Endothelial cell (in vitro differentiated cells): ENCODE data around the gene MAP3K2. TPM values are rescaled to one million over a fixed set of nuclear protein-coding genes. Genes with fewer than 3 reads are reported as not detected.
A peak's percentile ranks its signal among the peaks of the same experiment; 100 is the strongest.

Experiments
- DNase-seq: peaks from one replicate; pipeline ENCODE4 v3.0.0; 2021; ENCODE audit warnings: low spot score
- H3K27ac Mint-ChIP-seq: one replicate; pipeline ENCODE4 v1.8.0; 2021; ENCODE audit warnings: mixed read lengths, inconsistent platforms; ENCODE audit not compliant: unreplicated experiment
- H3K27me3 Mint-ChIP-seq: one replicate; pipeline ENCODE4 v1.8.0; 2021; ENCODE audit warnings: mild to moderate bottlenecking, moderate library complexity, mixed read lengths, inconsistent platforms; ENCODE audit not compliant: unreplicated experiment
- H3K36me3 Mint-ChIP-seq: one replicate; pipeline ENCODE4 v1.8.0; 2021; ENCODE audit warnings: mild to moderate bottlenecking, low read depth, mixed read lengths, inconsistent platforms; ENCODE audit not compliant: unreplicated experiment
- H3K4me1 Mint-ChIP-seq: one replicate; pipeline ENCODE4 v1.8.0; 2021; ENCODE audit warnings: mild to moderate bottlenecking, mixed read lengths, inconsistent platforms; ENCODE audit not compliant: unreplicated experiment
- H3K4me3 Mint-ChIP-seq: one replicate; pipeline ENCODE4 v1.8.0; 2021; ENCODE audit warnings: mild to moderate bottlenecking, mixed read lengths, inconsistent platforms; ENCODE audit not compliant: unreplicated experiment
- H3K9me3 Mint-ChIP-seq: one replicate; pipeline ENCODE4 v1.8.0; 2021; ENCODE audit warnings: mixed read lengths, inconsistent platforms; ENCODE audit not compliant: unreplicated experiment
- total RNA-seq: library from RNA; stranded (reverse); fragmentation: NEBNext Ultra II Directional; extraction: Animal tissue kit (Norgen Biotek cat#: 25700); gene quantifications from one replicate; pipeline ENCODE4 v1.2.1, GENCODE V29; 2021; ENCODE audit not compliant: unreplicated experiment
- TF ChIP-seq, protein P1 (sequence below): fragments of 200-600 bp; sonication (generic); IDR thresholded peaks from one replicate; pipeline ENCODE4 v1.5.0; 2021; ENCODE audit warnings: antibody characterized with exemption; ENCODE audit not compliant: unreplicated experiment

The MAP3K2 gene
- total RNA-seq, 1 donor from 2014 or later, result 27.3 TPM

DNA sequence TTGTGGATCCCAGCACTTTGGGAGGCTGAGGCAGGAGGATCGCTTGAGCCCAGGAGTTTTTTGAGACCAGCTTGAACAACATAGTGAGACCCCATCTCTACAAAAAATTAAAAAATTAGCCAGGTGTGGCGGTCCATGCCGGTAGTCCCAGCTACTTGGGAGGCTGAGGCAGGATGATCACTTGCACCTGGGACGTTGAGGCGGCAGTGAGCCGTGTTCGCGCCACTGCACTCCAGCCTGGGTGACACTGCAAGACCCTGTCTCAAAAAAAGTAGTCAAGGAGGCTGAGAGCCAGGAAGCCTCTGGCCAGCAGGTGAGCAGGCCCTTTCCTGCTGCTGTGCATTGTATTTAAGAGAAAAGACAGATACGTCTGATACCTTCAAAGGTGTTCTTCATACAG, 19.3 kb upstream of the MAP3K2 start:
- H3K27ac Mint-ChIP-seq, result peak overlapping the region; percentile 48
- no peaks in the 10 kb centered on the region for H3K36me3 Mint-ChIP-seq
- TF ChIP-seq, protein P1, sequence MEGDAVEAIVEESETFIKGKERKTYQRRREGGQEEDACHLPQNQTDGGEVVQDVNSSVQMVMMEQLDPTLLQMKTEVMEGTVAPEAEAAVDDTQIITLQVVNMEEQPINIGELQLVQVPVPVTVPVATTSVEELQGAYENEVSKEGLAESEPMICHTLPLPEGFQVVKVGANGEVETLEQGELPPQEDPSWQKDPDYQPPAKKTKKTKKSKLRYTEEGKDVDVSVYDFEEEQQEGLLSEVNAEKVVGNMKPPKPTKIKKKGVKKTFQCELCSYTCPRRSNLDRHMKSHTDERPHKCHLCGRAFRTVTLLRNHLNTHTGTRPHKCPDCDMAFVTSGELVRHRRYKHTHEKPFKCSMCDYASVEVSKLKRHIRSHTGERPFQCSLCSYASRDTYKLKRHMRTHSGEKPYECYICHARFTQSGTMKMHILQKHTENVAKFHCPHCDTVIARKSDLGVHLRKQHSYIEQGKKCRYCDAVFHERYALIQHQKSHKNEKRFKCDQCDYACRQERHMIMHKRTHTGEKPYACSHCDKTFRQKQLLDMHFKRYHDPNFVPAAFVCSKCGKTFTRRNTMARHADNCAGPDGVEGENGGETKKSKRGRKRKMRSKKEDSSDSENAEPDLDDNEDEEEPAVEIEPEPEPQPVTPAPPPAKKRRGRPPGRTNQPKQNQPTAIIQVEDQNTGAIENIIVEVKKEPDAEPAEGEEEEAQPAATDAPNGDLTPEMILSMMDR, result no peak
- H3K9me3 Mint-ChIP-seq, result no peaks in the 10 kb centered on the region
- H3K27me3 Mint-ChIP-seq, result peaks cover 2% of the 10 kb centered on the region
- DNase-seq, result no peak
- H3K4me3 Mint-ChIP-seq, result peak overlapping the region; percentile 83
- peaks cover 17% of the 10 kb centered on the region for H3K4me1 Mint-ChIP-seq

DNA sequence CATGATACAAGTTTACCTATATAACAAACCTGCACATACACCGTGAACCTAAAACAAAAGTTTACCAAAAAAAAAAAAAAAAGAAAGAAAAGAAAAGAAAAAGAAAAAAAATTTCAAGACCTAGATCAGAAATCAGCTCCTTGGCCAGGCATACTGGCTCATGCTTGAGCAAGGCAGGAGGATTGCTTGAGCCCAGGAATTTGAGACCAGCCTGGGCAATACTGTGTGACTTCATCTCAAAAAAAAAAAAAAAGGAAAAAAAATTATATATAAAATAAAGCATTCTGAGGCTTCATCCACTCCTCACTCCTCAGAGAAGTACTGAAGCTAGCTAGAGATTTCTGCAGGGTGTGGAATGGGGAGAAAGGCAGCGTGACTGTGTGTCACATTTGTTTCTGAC, 18.7 kb upstream of the MAP3K2 start:
- Mint-ChIP-seq H3K9me3 (no peaks in the 10 kb centered on the region), H3K36me3 (no peaks in the 10 kb centered on the region), H3K27ac (no peak overlapping the region), H3K4me1 (peaks cover 20% of the 10 kb centered on the region), H3K27me3 (peaks cover 2% of the 10 kb centered on the region), H3K4me3 (no peak overlapping the region)
- TF ChIP-seq, protein P1, result no peak
- DNase-seq, result no peak

DNA sequence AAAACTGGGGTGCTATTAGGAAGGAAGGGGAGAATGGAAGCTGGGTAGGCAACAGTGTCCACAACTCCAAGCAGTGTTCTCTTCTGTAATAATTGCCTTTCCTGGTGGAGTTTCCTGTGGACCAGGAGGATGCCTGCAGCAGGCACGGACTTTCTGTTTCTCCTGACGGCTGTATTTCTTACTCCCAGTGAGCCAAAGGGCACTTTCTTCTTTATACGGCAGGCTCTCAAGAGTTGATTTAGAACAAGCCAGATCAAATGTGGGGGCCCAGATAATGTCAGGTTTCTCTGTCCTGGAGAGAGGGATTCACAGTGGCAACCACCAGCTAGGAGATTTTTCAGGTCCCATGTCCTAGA, 17.5 kb upstream of the MAP3K2 start:
- Mint-ChIP-seq H3K27ac (no peak overlapping the region), H3K36me3 (no peaks in the 10 kb centered on the region), H3K4me3 (no peak overlapping the region), H3K4me1 (peaks cover 20% of the 10 kb centered on the region), H3K9me3 (no peaks in the 10 kb centered on the region), H3K27me3 (peaks cover 2% of the 10 kb centered on the region)
- no peak for DNase-seq
- TF ChIP-seq, protein P1, result no peak

DNA sequence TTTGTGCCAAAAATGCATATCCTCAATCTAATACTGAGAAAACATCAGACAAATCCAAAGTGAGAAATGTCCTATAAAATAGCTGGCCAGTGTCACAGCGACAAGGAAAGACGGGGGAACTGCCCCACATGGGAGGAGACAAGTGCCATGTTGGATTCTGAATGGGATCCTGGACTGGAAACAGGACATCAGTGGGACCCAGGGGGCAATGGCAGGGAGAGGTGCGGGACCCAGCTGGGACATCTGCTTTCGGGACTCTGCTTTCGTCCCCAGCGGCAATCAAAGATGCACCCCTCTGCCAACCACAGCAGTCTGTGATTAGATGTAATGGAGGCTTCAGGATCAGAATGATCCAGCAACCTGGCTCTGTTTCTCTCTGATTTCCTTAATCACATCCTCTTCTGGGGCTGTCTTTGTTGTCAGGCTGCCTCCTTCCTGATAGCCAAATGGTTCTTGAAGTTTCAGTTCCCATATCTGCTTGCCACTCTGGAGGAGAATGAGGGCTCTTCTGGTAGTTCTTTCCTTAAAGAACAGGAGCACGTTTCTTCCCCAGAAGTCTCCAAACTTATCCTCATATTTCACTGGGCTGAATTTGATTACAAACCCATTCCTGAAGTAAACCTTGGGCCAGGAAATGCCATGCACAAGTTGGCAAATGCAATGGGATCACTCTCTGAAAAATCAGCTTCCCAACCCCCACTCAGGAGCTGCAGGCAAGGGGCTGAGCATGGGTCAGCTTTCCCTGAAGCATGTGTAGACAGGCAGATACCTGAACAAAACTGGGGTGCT, 16.9 kb upstream of the MAP3K2 start:
- peaks cover 20% of the 10 kb centered on the region for H3K4me1 Mint-ChIP-seq
- no peak overlapping the region for H3K27ac Mint-ChIP-seq
- H3K36me3 Mint-ChIP-seq, result no peaks in the 10 kb centered on the region
- no peak for DNase-seq
- no peak overlapping the region for H3K4me3 Mint-ChIP-seq
- H3K27me3 Mint-ChIP-seq, result peaks cover 2% of the 10 kb centered on the region
- no peaks in the 10 kb centered on the region for H3K9me3 Mint-ChIP-seq
- TF ChIP-seq, protein P1, result no peak

DNA sequence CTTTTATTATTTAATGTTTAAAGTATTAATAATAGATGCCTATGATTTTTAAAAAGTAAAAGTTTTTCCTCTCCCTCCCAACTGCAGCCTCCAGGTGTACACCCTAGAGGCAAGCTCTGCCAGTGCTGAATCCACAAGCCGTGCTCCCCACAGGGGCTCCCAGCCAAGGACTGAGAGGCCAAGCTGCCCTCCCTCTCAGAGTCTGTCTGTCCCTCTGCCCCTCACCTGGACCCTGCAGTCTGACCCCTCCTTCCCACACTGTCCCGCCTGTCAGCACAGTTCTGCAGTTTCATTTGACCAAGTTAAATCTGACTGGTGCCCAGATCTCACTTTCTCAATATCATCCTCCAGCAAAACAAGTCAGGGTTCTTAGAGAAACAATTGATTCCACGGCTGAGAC, 15.7 kb upstream of the MAP3K2 start:
- Mint-ChIP-seq H3K4me1 (peaks cover 18% of the 10 kb centered on the region), H3K27me3 (peaks cover under 1% of the 10 kb centered on the region), H3K36me3 (no peaks in the 10 kb centered on the region), H3K9me3 (no peaks in the 10 kb centered on the region), H3K27ac (no peak overlapping the region), H3K4me3 (no peak overlapping the region)
- no peak for DNase-seq
- TF ChIP-seq, protein P1, result no peak
